Omental fat pad (tissue), 4 donors: ENCODE data around the gene GMIP. TPM values are rescaled to one million over a fixed set of nuclear protein-coding genes. Genes with fewer than 3 reads are reported as not detected.

Experiments
- ATAC-seq: fragments of 150-250 bp; one replicate; pipeline ENCODE4 v1.9.1; 2016; ENCODE audit warnings: mild to moderate bottlenecking, moderate library complexity; ENCODE audit not compliant: low FRiP score
- DNase-seq: peaks from one replicate; pipeline ENCODE4 v3.0.0-alpha.2; 2019; ENCODE audit warnings: low spot score
- total RNA-seq, 4 donors: library from RNA; depleted of rRNA; stranded (reverse); fragments of >200 nt; gene quantifications; one replicate each; pipeline ENCODE4 v1.1.0, GENCODE V29; 2016
- TF ChIP-seq, protein P1 (sequence below), 3 donors: fragments of 450-650 bp; IDR thresholded peaks; one replicate each; pipeline ENCODE4 v1.5.1; 2016 to 2017; ENCODE audit warnings: antibody characterized with exemption in 3 of 3, mild to moderate bottlenecking in 3 of 3, moderate library complexity in 2 of 3

Gene GMIP
- total RNA-seq, 4 donors from 2014 or later: 7.7 to 47.3 (median 18.7) TPM

DNA sequence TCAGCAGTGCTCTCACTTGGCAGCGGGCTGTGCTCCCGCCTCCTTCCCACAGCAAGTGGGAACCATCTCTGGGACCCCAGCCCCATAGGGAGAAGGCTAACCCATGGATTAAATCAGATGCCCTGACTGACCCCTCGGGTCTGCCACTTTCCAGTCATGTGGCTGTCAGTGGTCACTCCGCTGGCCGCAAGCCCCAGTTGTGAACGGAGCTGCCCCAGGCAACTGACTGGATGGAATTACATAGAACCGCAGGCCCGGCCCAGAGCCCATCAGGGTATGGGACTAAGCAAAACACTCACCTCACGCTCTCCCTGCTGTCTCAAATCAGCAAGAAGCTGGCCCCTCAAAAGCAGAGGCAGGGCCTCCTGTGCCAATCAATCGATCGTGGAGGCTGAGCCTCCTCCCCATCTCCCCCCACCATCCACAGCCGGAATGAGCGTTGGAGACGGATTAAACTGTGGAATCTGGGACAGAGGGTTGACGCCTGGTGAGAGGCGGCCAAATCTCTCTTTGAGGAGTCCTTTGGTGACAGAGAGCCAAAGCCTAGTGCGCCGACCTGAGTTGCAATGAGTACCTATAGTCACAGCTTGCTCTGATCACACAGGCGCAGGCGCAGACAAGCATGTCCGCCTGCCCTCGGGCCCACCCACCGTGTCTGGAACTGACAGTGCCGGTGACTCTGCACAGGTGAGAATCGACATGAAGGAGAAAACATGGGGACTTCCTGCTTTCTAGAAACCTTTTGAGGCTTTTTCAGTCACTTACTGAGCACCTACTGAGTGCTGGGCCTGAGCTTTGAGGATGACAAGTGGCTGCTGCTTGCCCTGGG lies 63.7 kb downstream of the GMIP start:
- TF ChIP-seq, protein P1, sequence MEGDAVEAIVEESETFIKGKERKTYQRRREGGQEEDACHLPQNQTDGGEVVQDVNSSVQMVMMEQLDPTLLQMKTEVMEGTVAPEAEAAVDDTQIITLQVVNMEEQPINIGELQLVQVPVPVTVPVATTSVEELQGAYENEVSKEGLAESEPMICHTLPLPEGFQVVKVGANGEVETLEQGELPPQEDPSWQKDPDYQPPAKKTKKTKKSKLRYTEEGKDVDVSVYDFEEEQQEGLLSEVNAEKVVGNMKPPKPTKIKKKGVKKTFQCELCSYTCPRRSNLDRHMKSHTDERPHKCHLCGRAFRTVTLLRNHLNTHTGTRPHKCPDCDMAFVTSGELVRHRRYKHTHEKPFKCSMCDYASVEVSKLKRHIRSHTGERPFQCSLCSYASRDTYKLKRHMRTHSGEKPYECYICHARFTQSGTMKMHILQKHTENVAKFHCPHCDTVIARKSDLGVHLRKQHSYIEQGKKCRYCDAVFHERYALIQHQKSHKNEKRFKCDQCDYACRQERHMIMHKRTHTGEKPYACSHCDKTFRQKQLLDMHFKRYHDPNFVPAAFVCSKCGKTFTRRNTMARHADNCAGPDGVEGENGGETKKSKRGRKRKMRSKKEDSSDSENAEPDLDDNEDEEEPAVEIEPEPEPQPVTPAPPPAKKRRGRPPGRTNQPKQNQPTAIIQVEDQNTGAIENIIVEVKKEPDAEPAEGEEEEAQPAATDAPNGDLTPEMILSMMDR (IDR thresholded peaks at IDR 0.05): no peak
- no peak for ATAC-seq
- DNase-seq: no peak

Other genes with a start within 250 kb of the GMIP start
- gene GATAD2A, start 238.0 kb downstream of the GMIP start, total RNA-seq: 10 to 100 TPM; 25.9 to 80.3 (median 35.9) TPM
- 1 to 10 TPM in 2 of 4 donors, under 1 TPM in 1, not detected in 1; 0.75 to 3.6 (median 1.3) TPM for gene TSSK6, start 128.1 kb downstream of the GMIP start, total RNA-seq
- gene NDUFA13, start 127.4 kb downstream of the GMIP start, total RNA-seq: 10 to 100 TPM; 57.4 to 97.2 (median 63.9) TPM
- 1 to 10 TPM in 1 of 4 donors, under 1 TPM in 3; 0.75 to 1.1 (median 0.90) TPM for gene YJEFN3, start 114.7 kb downstream of the GMIP start, total RNA-seq
- gene CILP2, start 105.4 kb downstream of the GMIP start, total RNA-seq: 1 to 10 TPM in 1 of 4 donors, under 1 TPM in 3; 0.28 to 2.2 (median 0.38) TPM
- 10 to 100 TPM in 1 of 4 donors, 1 to 10 TPM in 3; 2.2 to 10.1 (median 3.5) TPM for gene PBX4, start 25.0 kb downstream of the GMIP start, total RNA-seq
- gene LPAR2, start 15.4 kb downstream of the GMIP start, total RNA-seq: 10 to 100 TPM in 1 of 4 donors, 1 to 10 TPM in 3; 6.5 to 26.0 (median 7.7) TPM
- 100 to 1,000 TPM; 100 to 255 (median 143) TPM for gene ATP13A1, start 20.0 kb upstream of the GMIP start, total RNA-seq
- gene ZNF101, start 25.2 kb upstream of the GMIP start, total RNA-seq: 1 to 10 TPM; 3.0 to 9.1 (median 6.3) TPM
- 1 to 10 TPM; 5.0 to 8.5 (median 5.5) TPM for gene ZNF14, start 89.5 kb upstream of the GMIP start, total RNA-seq
- gene ZNF506, start 178.1 kb upstream of the GMIP start, total RNA-seq: 10 to 100 TPM; 20.0 to 47.6 (median 24.0) TPM
- 10 to 100 TPM in 1 of 4 donors, 1 to 10 TPM in 3; 3.0 to 12.8 (median 6.2) TPM for gene ZNF253, start 222.2 kb upstream of the GMIP start, total RNA-seq